ENCODE data around the gene HINT3.

The HINT3 gene

DNA sequence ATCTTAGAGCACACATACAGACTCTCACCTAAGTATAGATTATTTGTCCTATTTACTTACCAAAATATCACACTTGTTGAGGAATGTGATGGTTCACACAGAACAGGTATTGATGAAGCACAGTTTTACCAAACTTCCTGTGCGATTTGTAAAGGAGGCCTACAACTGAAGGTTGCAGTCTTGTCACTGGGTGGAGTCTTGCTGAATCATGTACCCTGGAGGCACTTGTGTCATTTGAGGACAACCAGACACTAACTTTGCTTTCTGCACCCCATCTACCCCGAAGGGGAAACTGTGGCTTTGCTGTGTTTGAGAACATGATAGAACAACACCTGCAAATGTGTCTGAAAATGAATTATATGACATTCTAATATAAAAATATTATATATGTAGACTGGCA lies 32.4 kb upstream of the HINT3 start:
- CTCF ChIA-PET, result interaction anchor here (0.9 to 1.2 kb wide), 2 partner anchors 10 to 18 kb away, joined by 3 to 5 read pairs; no protein-coding TSS in a partner anchor
- TF ChIP-seq NFRKB (IDR thresholded peaks at IDR 0.05), result no peak
- no peak for TF ChIP-seq CTBP1 (IDR thresholded peaks at IDR 0.05; ENCODE audit: borderline replicate concordance)
- TF ChIP-seq SUZ12 (IDR thresholded peaks at IDR 0.05), result no peak
- TF ChIP-seq SP1 (IDR thresholded peaks at IDR 0.05), result no peak
- POLR2A ChIA-PET, result no interaction called here
- DNase-seq (ENCODE audit: extremely low spot score), result no peak

DNA sequence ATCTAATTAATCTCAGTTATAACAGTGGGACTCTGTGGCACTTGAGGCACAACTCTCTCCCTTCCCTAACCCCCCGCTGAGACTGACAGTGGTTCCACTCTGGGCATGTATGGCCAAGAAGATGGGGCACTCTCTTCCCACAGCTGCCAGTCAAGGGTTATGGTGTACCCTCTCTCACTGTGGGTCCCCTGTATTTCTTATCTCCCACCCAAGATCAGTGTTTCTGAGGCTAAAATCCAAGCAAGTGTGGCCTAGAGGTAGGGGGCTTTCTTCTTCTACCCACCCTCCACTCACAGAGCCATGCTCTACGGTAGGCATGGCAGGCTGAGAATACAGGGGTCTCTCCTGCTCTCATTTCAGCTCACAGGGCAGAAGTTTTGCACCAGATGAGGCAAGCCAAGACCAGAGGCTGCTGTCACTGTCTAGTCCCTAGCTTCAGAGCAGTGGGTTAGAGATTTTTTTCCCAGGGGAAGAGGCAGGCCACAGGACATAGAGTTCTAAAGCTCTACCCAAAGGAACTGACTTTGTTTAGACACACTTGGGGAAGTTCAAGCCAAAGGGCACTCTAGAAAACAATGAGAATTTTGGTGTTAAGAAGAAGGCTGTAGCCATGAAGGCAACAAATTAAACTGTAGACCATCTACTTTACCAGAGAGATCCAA lies 31.7 kb upstream of the HINT3 start:
- ChIA-PET POLR2A (interaction anchor here (1.8 kb wide), 1 partner anchor 32 kb away, joined by 7 read pairs; the partner anchor contains the start of gene HINT3), CTCF (interaction anchor here (0.9 kb wide), 1 partner anchor 11 kb away, joined by 5 read pairs; no protein-coding TSS in a partner anchor)
- DNase-seq (ENCODE audit: extremely low spot score), result no peak
- TF ChIP-seq ARNT (IDR thresholded peaks at IDR 0.05) (no peak), LEF1 (IDR thresholded peaks at IDR 0.05; ENCODE audit: borderline replicate concordance) (no peak), L3MBTL2 (conservative IDR thresholded peaks at IDR 0.05) (no peak)

DNA sequence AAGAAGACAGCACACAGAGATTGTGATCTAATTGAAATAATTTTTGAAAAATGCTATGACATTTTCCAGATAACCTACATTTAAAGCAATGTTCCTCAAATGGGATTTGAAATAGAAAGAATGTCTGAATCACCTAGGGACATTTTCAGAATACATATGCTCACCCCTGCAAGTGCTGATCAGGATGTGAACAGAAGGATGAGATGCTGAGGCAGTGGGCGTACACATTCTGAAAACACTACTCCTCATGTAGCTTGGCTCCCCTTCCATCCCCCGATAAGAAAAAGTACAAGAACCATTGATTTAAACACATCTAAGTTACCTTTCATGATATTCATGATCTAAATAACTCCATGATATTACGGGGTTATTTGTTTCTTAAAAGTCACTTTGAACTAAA lies 29.9 kb upstream of the HINT3 start:
- no peak for TF ChIP-seq SP1 (IDR thresholded peaks at IDR 0.05)
- no peak for TF ChIP-seq HDGF (IDR thresholded peaks at IDR 0.05; ENCODE audit: borderline replicate concordance)
- TF ChIP-seq ARNT (IDR thresholded peaks at IDR 0.05), result no peak
- TF ChIP-seq ZNF384 (IDR thresholded peaks at IDR 0.05), result no peak
- TF ChIP-seq FOXA1 (IDR thresholded peaks at IDR 0.05), result no peak
- TF ChIP-seq SUZ12 (IDR thresholded peaks at IDR 0.05), result no peak
- no peak for TF ChIP-seq TARDBP (IDR thresholded peaks at IDR 0.05)
- TF ChIP-seq NFRKB (IDR thresholded peaks at IDR 0.05), result no peak
- TF ChIP-seq, protein P1, sequence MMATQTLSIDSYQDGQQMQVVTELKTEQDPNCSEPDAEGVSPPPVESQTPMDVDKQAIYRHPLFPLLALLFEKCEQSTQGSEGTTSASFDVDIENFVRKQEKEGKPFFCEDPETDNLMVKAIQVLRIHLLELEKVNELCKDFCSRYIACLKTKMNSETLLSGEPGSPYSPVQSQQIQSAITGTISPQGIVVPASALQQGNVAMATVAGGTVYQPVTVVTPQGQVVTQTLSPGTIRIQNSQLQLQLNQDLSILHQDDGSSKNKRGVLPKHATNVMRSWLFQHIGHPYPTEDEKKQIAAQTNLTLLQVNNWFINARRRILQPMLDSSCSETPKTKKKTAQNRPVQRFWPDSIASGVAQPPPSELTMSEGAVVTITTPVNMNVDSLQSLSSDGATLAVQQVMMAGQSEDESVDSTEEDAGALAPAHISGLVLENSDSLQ (IDR thresholded peaks at IDR 0.05), result no peak
- TF ChIP-seq CTBP1 (IDR thresholded peaks at IDR 0.05; ENCODE audit: borderline replicate concordance), result no peak
- no peak for TF ChIP-seq FOXK2 (IDR thresholded peaks at IDR 0.05)
- no peak for TF ChIP-seq FOXM1 (IDR thresholded peaks at IDR 0.05; ENCODE audit: borderline replicate concordance)
- no peak for TF ChIP-seq LEF1 (IDR thresholded peaks at IDR 0.05; ENCODE audit: borderline replicate concordance)
- no peak for DNase-seq (ENCODE audit: extremely low spot score)
- CTCF ChIA-PET, result no interaction called here
- POLR2A ChIA-PET, result no interaction called here

GRCh38 chr6:125927761-125928160 lies 28.8 kb upstream of the HINT3 start:
- ChIA-PET CTCF (interaction anchor here (0.5 kb wide), 1 partner anchor 44 kb away, joined by 3 read pairs; no protein-coding TSS in a partner anchor), POLR2A (no interaction called here)
- no peak for TF ChIP-seq ELF4 (IDR thresholded peaks at IDR 0.05)
- no peak for TF ChIP-seq L3MBTL2 (conservative IDR thresholded peaks at IDR 0.05)
- TF ChIP-seq NFRKB (IDR thresholded peaks at IDR 0.05), result no peak
- no peak for TF ChIP-seq CTBP1 (IDR thresholded peaks at IDR 0.05; ENCODE audit: borderline replicate concordance)
- TF ChIP-seq LEF1 (IDR thresholded peaks at IDR 0.05; ENCODE audit: borderline replicate concordance), result no peak
- no peak for TF ChIP-seq FOXM1 (IDR thresholded peaks at IDR 0.05; ENCODE audit: borderline replicate concordance)
- DNase-seq (ENCODE audit: extremely low spot score), result no peak

- DNase-seq (ENCODE audit: extremely low spot score), result no peak
- ChIA-PET CTCF (interaction anchor here (0.7 kb wide), 1 partner anchor 621 kb away, joined by 3 read pairs; no protein-coding TSS in a partner anchor), POLR2A (no interaction called here)
- no peak for TF ChIP-seq SUZ12 (IDR thresholded peaks at IDR 0.05)
- TF ChIP-seq NFRKB (IDR thresholded peaks at IDR 0.05), result no peak
- TF ChIP-seq ELF4 (IDR thresholded peaks at IDR 0.05), result no peak
- no peak for TF ChIP-seq BHLHE40 (IDR thresholded peaks at IDR 0.05; ENCODE audit: borderline replicate concordance)
- TF ChIP-seq SP1 (IDR thresholded peaks at IDR 0.05), result no peak
- TF ChIP-seq FOXA1 (IDR thresholded peaks at IDR 0.05), result no peak
- no peak for TF ChIP-seq TARDBP (IDR thresholded peaks at IDR 0.05)
- TF ChIP-seq ZNF384 (IDR thresholded peaks at IDR 0.05), result no peak
- TF ChIP-seq, protein P1 (IDR thresholded peaks at IDR 0.05), result no peak
- TF ChIP-seq FOXK2 (IDR thresholded peaks at IDR 0.05), result no peak
- TF ChIP-seq ARNT (IDR thresholded peaks at IDR 0.05), result no peak
- TF ChIP-seq LEF1 (IDR thresholded peaks at IDR 0.05; ENCODE audit: borderline replicate concordance), result no peak
- TF ChIP-seq L3MBTL2 (conservative IDR thresholded peaks at IDR 0.05), result no peak
- TF ChIP-seq HDGF (IDR thresholded peaks at IDR 0.05; ENCODE audit: borderline replicate concordance), result no peak
- no peak for TF ChIP-seq CTBP1 (IDR thresholded peaks at IDR 0.05; ENCODE audit: borderline replicate concordance)
- no peak for TF ChIP-seq FOXM1 (IDR thresholded peaks at IDR 0.05; ENCODE audit: borderline replicate concordance)
These were observed 25.7 kb upstream of the HINT3 start for GRCh38 chr6:125930765-125931418.

DNA sequence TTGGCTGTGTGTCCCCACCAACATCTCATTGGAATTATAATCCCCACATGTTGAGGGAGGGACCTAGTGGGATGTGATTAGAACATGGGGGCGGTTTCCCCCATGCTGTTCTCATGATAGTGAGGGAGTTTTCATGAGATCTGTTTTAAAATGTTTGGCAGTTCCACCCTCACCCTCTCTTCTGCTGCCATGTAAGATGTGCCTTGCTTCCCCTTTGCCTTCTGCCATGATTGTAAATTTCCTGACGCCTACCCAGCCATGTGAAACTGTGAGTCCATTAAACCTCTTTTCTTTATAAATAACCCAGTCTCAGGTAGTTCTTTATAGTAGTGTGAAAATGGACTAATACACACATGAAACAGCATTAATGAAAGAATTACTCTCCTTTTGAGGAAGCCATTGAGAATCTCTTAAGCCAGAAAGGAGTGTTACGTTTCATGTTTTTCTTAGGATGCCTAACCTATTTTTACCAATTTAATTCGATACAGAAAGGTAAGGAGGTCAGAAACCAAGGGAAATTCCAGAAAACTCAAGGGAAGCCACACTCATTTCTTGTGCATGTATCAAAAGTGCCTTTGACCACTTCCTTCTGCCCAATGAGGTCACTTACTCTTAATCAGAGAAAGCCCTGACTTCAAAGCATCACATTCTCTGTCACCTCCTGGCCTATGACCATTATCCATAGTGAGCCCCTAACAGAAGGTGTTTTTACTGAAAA lies 24.7 kb upstream of the HINT3 start:
- no peak for DNase-seq (ENCODE audit: extremely low spot score)
- CTCF ChIA-PET, result interaction anchor here (0.6 to 0.7 kb wide), 2 partner anchors 153 to 622 kb away, joined by 3 read pairs; no protein-coding TSS in a partner anchor
- POLR2A ChIA-PET, result no interaction called here
- no peak for TF ChIP-seq FOXM1 (IDR thresholded peaks at IDR 0.05; ENCODE audit: borderline replicate concordance)

All from HEK293T (cell line).